ENCODE data around the gene SLC44A2. TPM values are rescaled to one million over a fixed set of nuclear protein-coding genes. Genes with fewer than 3 reads are reported as not detected.

Gene SLC44A2
- total RNA-seq, 4 donors from 2014 or later: 36.6 to 371 (median 81.4) TPM

GRCh38 chr19:10587839-10588150 lies 37.6 kb upstream of the SLC44A2 start:
- Histone ChIP-seq H3K4me1 (no peaks in the 10 kb centered on the region), H3K27ac (no peak overlapping the region), H3K9me3 (no peaks in the 10 kb centered on the region), H3K36me3 (no peaks in the 10 kb centered on the region), H3K4me3 (no peak overlapping the region), H3K27me3 (peaks cover 23% of the 10 kb centered on the region)
- no peak for TF ChIP-seq CTCF (IDR thresholded peaks at IDR 0.05)
- in situ Hi-C loops (cut with MboI; ENCODE audit: low pct_ligation_motif_present in 1 of 4, low pct_unique_long_range_greater_than_20kb in 1 of 4, low sequenced_read_pairs in 3 of 4): loop anchor here in 1 of 4 donors (10.0 kb wide), 1 partner anchor 57 kb away; no protein-coding TSS in a partner anchor
- intact Hi-C loops (cut with DNase I; ENCODE audit: low total_unique reads): no loop called here
- no peak for DNase-seq
- 69 to 83% methylated on average over 2 of the region's 2 CpGs for WGBS, 2 donors (ENCODE audit: low coverage in 1 of 2)

GRCh38 chr19:10593148-10593547 lies 32.2 kb upstream of the SLC44A2 start:
- no peak for TF ChIP-seq POLR2AphosphoS5 (IDR thresholded peaks at IDR 0.05)
- no peak for TF ChIP-seq EP300 (IDR thresholded peaks at IDR 0.05; ENCODE audit: low read depth)
- no peak for TF ChIP-seq CTCF (IDR thresholded peaks at IDR 0.05)
- no peak for TF ChIP-seq POLR2A (IDR thresholded peaks at IDR 0.05)
- no peaks in the 10 kb centered on the region for H3K9me3 ChIP-seq
- intact Hi-C loops (cut with DNase I; ENCODE audit: low total_unique reads): no loop called here
- in situ Hi-C loops (cut with MboI; ENCODE audit: low pct_ligation_motif_present in 1 of 4, low pct_unique_long_range_greater_than_20kb in 1 of 4, low sequenced_read_pairs in 3 of 4): no loop called here
- DNase-seq: no peak
- H3K36me3 ChIP-seq: no peaks in the 10 kb centered on the region
- 96% methylated on average over 7 of the region's 7 CpGs; no CpG with 5 or more reads in 1 of the 2 donors for WGBS, 2 donors (ENCODE audit: low coverage in 1 of 2)
- H3K27me3 ChIP-seq: peaks cover 10% of the 10 kb centered on the region
- peak overlapping the region in 2 of 4 donors; percentile 9 to 26 for H3K27ac ChIP-seq
- H3K4me3 ChIP-seq: no peak overlapping the region
- peaks cover 0 to 34% (median 2%) of the 10 kb centered on the region in 4 donors for H3K4me1 ChIP-seq

- Histone ChIP-seq H3K9me3 (no peaks in the 10 kb centered on the region), H3K27ac (peak overlapping the region in 2 of 4 donors; percentile 12 to 26), H3K4me3 (no peak overlapping the region), H3K4me1 (peaks cover 0 to 34% (median 2%) of the 10 kb centered on the region in 4 donors), H3K27me3 (peaks cover under 1% of the 10 kb centered on the region), H3K36me3 (no peaks in the 10 kb centered on the region)
- 65 to 69% methylated on average over 4 to 9 of the region's 9 CpGs for WGBS, 2 donors (ENCODE audit: low coverage in 1 of 2)
- TF ChIP-seq CTCF (IDR thresholded peaks at IDR 0.05): no peak
- DNase-seq: peak; percentile 53
- intact Hi-C loops (cut with DNase I; ENCODE audit: low total_unique reads) (no loop called here), in situ Hi-C loops (cut with MboI; ENCODE audit: low pct_ligation_motif_present in 1 of 4, low pct_unique_long_range_greater_than_20kb in 1 of 4, low sequenced_read_pairs in 3 of 4) (no loop called here)
Measured at GRCh38 chr19:10593820-10594637, 31.3 kb upstream of the SLC44A2 start.

GRCh38 chr19:10600149-10600548 lies 25.2 kb upstream of the SLC44A2 start:
- Histone ChIP-seq H3K27me3 (no peaks in the 10 kb centered on the region), H3K27ac (no peak overlapping the region), H3K4me1 (peaks cover 0 to 43% (median 13%) of the 10 kb centered on the region in 4 donors), H3K36me3 (no peaks in the 10 kb centered on the region), H3K4me3 (no peak overlapping the region), H3K9me3 (no peaks in the 10 kb centered on the region)
- no peak for DNase-seq
- intact Hi-C loops (cut with DNase I; ENCODE audit: low total_unique reads) (no loop called here), in situ Hi-C loops (cut with MboI; ENCODE audit: low pct_ligation_motif_present in 1 of 4, low pct_unique_long_range_greater_than_20kb in 1 of 4, low sequenced_read_pairs in 3 of 4) (no loop called here)
- WGBS, 2 donors (ENCODE audit: low coverage in 1 of 2): 87 to 93% methylated on average over 3 to 5 of the region's 5 CpGs
- no peak for TF ChIP-seq CTCF (IDR thresholded peaks at IDR 0.05)
- TF ChIP-seq POLR2AphosphoS5 (IDR thresholded peaks at IDR 0.05): no peak
- no peak for TF ChIP-seq POLR2A (IDR thresholded peaks at IDR 0.05)
- TF ChIP-seq EP300 (IDR thresholded peaks at IDR 0.05; ENCODE audit: low read depth): no peak
